T-helper 1 cell treated with Interleukin-12 subunit alpha and Interleukin-12 subunit beta and Interleukin-4 antibody, amounts not matched to agents 30 μg/mL and 1 μg/mL, for 36 hours (primary cell): ENCODE results near the gene ERGIC1.
A peak's percentile ranks its signal among the peaks of the same experiment; 100 is the strongest.
"Not testable (repeated sequence)": the region's sequence is repeated elsewhere in the genome, so short reads cannot be mapped to it uniquely, and the experiment has no call there.

Experiments used
- H3K27ac Mint-ChIP-seq: one replicate; pipeline ENCODE4 v1.8.0; 2021; ENCODE audit warnings: mild to moderate bottlenecking, mixed read lengths
- H3K27me3 Mint-ChIP-seq: one replicate; pipeline ENCODE4 v1.8.0; 2021; ENCODE audit warnings: low read depth, mixed read lengths
- H3K36me3 Mint-ChIP-seq: one replicate; pipeline ENCODE4 v1.8.0; 2021; ENCODE audit warnings: low read depth, mixed read lengths
- H3K4me1 Mint-ChIP-seq: one replicate; pipeline ENCODE4 v1.8.0; 2021; ENCODE audit warnings: low read depth, mixed read lengths
- H3K4me3 Mint-ChIP-seq: one replicate; pipeline ENCODE4 v1.8.0; 2021; ENCODE audit warnings: mild to moderate bottlenecking, moderate library complexity, mixed read lengths
- H3K9me3 Mint-ChIP-seq: one replicate; pipeline ENCODE4 v1.8.0; 2021; ENCODE audit warnings: mixed read lengths

Gene ERGIC1

GRCh38 chr5:172844577-172844838 lies 10.5 kb downstream of the ERGIC1 start:
- no peaks in the 10 kb centered on the region for H3K36me3 Mint-ChIP-seq
- no peaks in the 10 kb centered on the region for H3K9me3 Mint-ChIP-seq
- peaks cover 1% of the 10 kb centered on the region for H3K4me1 Mint-ChIP-seq
- no peak overlapping the region for H3K4me3 Mint-ChIP-seq
- H3K27me3 Mint-ChIP-seq, result no peaks in the 10 kb centered on the region
- no peak overlapping the region for H3K27ac Mint-ChIP-seq

GRCh38 chr5:172845154-172845553 lies 11.1 kb downstream of the ERGIC1 start:
- no peak overlapping the region for H3K27ac Mint-ChIP-seq
- peaks cover 5% of the 10 kb centered on the region for H3K4me1 Mint-ChIP-seq
- no peaks in the 10 kb centered on the region for H3K9me3 Mint-ChIP-seq
- no peaks in the 10 kb centered on the region for H3K36me3 Mint-ChIP-seq
- H3K27me3 Mint-ChIP-seq, result no peaks in the 10 kb centered on the region
- no peak overlapping the region for H3K4me3 Mint-ChIP-seq

- Mint-ChIP-seq H3K27me3 (no peaks in the 10 kb centered on the region), H3K9me3 (no peaks in the 10 kb centered on the region), H3K27ac (no peak overlapping the region), H3K4me3 (no peak overlapping the region), H3K4me1 (peaks cover 5% of the 10 kb centered on the region), H3K36me3 (no peaks in the 10 kb centered on the region)
Observed at GRCh38 chr5:172845576-172845975, 11.5 kb downstream of the ERGIC1 start.

- H3K9me3 Mint-ChIP-seq, result no peaks in the 10 kb centered on the region
- no peak overlapping the region for H3K4me3 Mint-ChIP-seq
- H3K27ac Mint-ChIP-seq, result no peak overlapping the region
- H3K27me3 Mint-ChIP-seq, result no peaks in the 10 kb centered on the region
- peaks cover 5% of the 10 kb centered on the region for H3K4me1 Mint-ChIP-seq
- H3K36me3 Mint-ChIP-seq, result no peaks in the 10 kb centered on the region
Observed at GRCh38 chr5:172846249-172846648, 12.2 kb downstream of the ERGIC1 start.

GRCh38 chr5:172846677-172847076 lies 12.6 kb downstream of the ERGIC1 start:
- H3K4me1 Mint-ChIP-seq, result peaks cover 5% of the 10 kb centered on the region
- H3K36me3 Mint-ChIP-seq, result no peaks in the 10 kb centered on the region
- no peak overlapping the region for H3K4me3 Mint-ChIP-seq
- H3K27me3 Mint-ChIP-seq, result no peaks in the 10 kb centered on the region
- H3K27ac Mint-ChIP-seq, result no peak overlapping the region
- H3K9me3 Mint-ChIP-seq, result no peaks in the 10 kb centered on the region

GRCh38 chr5:172847584-172847983 lies 13.5 kb downstream of the ERGIC1 start:
- not testable (repeated sequence) for H3K27ac Mint-ChIP-seq, H3K4me1 Mint-ChIP-seq, H3K36me3 Mint-ChIP-seq, H3K4me3 Mint-ChIP-seq, H3K27me3 Mint-ChIP-seq, H3K9me3 Mint-ChIP-seq

- Mint-ChIP-seq H3K27me3 (no peaks in the 10 kb centered on the region), H3K4me3 (no peak overlapping the region), H3K9me3 (no peaks in the 10 kb centered on the region), H3K4me1 (peaks cover 12% of the 10 kb centered on the region), H3K36me3 (peaks cover 3% of the 10 kb centered on the region), H3K27ac (no peak overlapping the region)
Observed at GRCh38 chr5:172848419-172848818, 14.4 kb downstream of the ERGIC1 start.

GRCh38 chr5:172849606-172850453 lies 15.8 kb downstream of the ERGIC1 start:
- Mint-ChIP-seq H3K27ac (no peak overlapping the region), H3K4me3 (no peak overlapping the region), H3K9me3 (no peaks in the 10 kb centered on the region), H3K36me3 (peaks cover 3% of the 10 kb centered on the region), H3K4me1 (peaks cover 21% of the 10 kb centered on the region), H3K27me3 (no peaks in the 10 kb centered on the region)

GRCh38 chr5:172850454-172850797 lies 16.4 kb downstream of the ERGIC1 start:
- Mint-ChIP-seq H3K27me3 (no peaks in the 10 kb centered on the region), H3K9me3 (no peaks in the 10 kb centered on the region), H3K4me3 (no peak overlapping the region), H3K36me3 (peaks cover 3% of the 10 kb centered on the region), H3K27ac (no peak overlapping the region), H3K4me1 (peaks cover 23% of the 10 kb centered on the region)

GRCh38 chr5:172851254-172851653 lies 17.2 kb downstream of the ERGIC1 start:
- H3K4me1 Mint-ChIP-seq, result peaks cover 24% of the 10 kb centered on the region
- H3K4me3 Mint-ChIP-seq, H3K27ac Mint-ChIP-seq, H3K27me3 Mint-ChIP-seq, H3K9me3 Mint-ChIP-seq, H3K36me3 Mint-ChIP-seq: not testable (repeated sequence)

GRCh38 chr5:172852490-172853354 lies 18.7 kb downstream of the ERGIC1 start:
- H3K27me3 Mint-ChIP-seq, result no peaks in the 10 kb centered on the region
- H3K4me1 Mint-ChIP-seq, result peaks cover 24% of the 10 kb centered on the region
- H3K27ac Mint-ChIP-seq, result no peak overlapping the region
- H3K36me3 Mint-ChIP-seq, result peaks cover 3% of the 10 kb centered on the region
- H3K4me3 Mint-ChIP-seq, result no peak overlapping the region
- H3K9me3 Mint-ChIP-seq, result no peaks in the 10 kb centered on the region

GRCh38 chr5:172853355-172853975 lies 19.4 kb downstream of the ERGIC1 start:
- H3K9me3 Mint-ChIP-seq, result no peaks in the 10 kb centered on the region
- peaks cover 24% of the 10 kb centered on the region for H3K4me1 Mint-ChIP-seq
- H3K4me3 Mint-ChIP-seq, result no peak overlapping the region
- no peaks in the 10 kb centered on the region for H3K27me3 Mint-ChIP-seq
- peaks cover 3% of the 10 kb centered on the region for H3K36me3 Mint-ChIP-seq
- H3K27ac Mint-ChIP-seq, result no peak overlapping the region

GRCh38 chr5:172854451-172854871 lies 20.4 kb downstream of the ERGIC1 start:
- peaks cover 3% of the 10 kb centered on the region for H3K36me3 Mint-ChIP-seq
- H3K4me1 Mint-ChIP-seq, result peaks cover 23% of the 10 kb centered on the region
- H3K27me3 Mint-ChIP-seq, result no peaks in the 10 kb centered on the region
- H3K9me3 Mint-ChIP-seq, result no peaks in the 10 kb centered on the region
- peak overlapping the region; percentile 10 for H3K27ac Mint-ChIP-seq
- H3K4me3 Mint-ChIP-seq, result no peak overlapping the region

- Mint-ChIP-seq H3K27me3 (no peaks in the 10 kb centered on the region), H3K27ac (peak overlapping the region; percentile 10), H3K9me3 (no peaks in the 10 kb centered on the region), H3K4me3 (no peak overlapping the region), H3K36me3 (peaks cover 3% of the 10 kb centered on the region), H3K4me1 (peaks cover 19% of the 10 kb centered on the region)
Observed at GRCh38 chr5:172854971-172855370, 20.9 kb downstream of the ERGIC1 start.
